Measurements from ENCODE around the gene WNT10A.
A peak's percentile ranks its signal among the peaks of the same experiment; 100 is the strongest.
"Not testable (repeated sequence)": the region's sequence is repeated elsewhere in the genome, so short reads cannot be mapped to it uniquely, and the experiment has no call there.

Gene WNT10A

DNA sequence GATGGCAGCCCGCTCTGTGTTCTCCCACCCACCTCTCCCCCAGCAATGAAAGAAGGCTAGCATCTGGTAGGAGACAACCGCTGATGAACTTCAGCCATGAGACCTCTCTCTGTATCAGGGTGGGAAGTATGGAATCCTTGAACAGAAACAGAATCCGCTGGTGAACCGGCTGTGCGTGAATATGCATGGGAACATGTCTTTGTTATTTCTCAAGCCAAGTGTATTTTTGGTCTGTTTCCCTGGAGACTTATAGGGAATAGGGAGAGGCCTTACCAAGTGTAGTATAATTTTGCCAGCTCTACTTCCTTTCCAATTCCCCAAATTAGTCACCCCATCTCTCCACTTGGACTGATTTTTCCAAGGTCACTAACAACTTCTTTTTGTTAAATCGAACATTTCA is 30.1 kb downstream of the WNT10A start:
- H3K36me3 Mint-ChIP-seq: no peaks in the 10 kb centered on the region
- H3K27ac Mint-ChIP-seq: no peak overlapping the region
- no peaks in the 10 kb centered on the region for H3K9me3 Mint-ChIP-seq
- peaks cover 13% of the 10 kb centered on the region for H3K4me1 Mint-ChIP-seq
- H3K4me3 Mint-ChIP-seq: no peak overlapping the region
- H3K27me3 Mint-ChIP-seq: peaks cover 7% of the 10 kb centered on the region

DNA sequence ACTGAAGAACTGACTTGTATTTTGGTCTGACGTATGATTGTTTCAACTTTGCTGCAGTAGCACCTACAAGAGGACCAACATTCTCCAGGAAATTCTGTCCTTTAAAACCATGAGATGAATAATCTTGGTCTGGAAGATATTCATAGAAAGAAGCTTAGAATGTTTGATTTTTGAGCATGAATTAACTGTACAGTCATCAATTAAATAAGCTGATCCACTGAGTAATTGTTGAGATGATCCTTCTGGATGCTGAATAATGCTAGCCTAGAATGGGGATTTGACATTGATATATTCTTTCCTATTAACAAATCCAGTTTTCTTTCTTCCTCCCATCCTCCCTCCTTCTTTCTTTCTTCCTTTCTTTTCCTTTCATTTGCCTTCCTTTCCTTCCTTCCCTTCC is 39.9 kb downstream of the WNT10A start:
- Mint-ChIP-seq H3K4me3 (no peak overlapping the region), H3K36me3 (no peaks in the 10 kb centered on the region), H3K9me3 (peaks cover 8% of the 10 kb centered on the region), H3K4me1 (no peaks in the 10 kb centered on the region), H3K27ac (no peak overlapping the region), H3K27me3 (peaks cover 24% of the 10 kb centered on the region)

DNA sequence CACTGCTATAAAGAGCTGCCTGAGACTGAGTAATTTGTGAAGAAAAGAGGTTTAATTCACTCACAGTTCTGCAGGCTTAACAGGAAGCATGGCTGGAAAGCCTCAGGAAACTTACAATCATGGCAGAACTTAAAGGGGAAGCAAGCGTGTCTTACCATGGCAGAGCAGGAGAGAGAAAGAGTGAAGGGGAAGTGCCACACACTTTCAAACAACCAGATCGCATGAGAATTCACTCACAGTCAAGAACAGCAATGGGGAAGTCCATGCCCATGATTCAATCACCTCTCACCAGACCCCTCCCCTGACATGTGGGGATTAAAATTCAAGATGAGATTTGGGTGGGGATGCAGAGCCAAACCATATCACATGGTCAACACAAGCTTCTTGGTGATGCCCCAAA is 44.1 kb downstream of the WNT10A start:
- H3K36me3 Mint-ChIP-seq: no peaks in the 10 kb centered on the region
- H3K27me3 Mint-ChIP-seq: peaks cover 27% of the 10 kb centered on the region

DNA sequence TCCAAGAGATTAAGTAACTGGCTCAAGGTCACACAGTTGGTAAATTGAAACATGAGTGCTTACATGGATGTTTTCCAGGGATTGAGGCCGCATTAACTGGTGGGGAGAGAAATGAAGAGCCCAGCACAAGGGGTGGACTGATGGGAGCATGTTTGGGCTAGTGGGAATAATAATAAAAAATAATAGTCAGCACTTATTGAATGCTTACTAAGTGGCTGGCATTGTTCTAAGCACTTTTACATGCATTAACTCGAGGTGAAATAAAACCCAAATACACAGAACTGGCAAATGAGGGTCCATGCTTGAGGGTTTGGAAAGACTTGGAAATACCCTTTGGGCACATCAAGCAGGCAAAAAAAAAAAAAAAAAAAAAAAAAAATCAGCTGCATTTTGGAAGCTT is 44.8 kb downstream of the WNT10A start:
- Mint-ChIP-seq H3K27ac (no peak overlapping the region), H3K4me3 (no peak overlapping the region), H3K27me3 (peaks cover 26% of the 10 kb centered on the region)

More for the DNA sequence above, 44.1 kb downstream of the WNT10A start:
- no peaks in the 10 kb centered on the region for H3K4me1 Mint-ChIP-seq
- H3K4me3 Mint-ChIP-seq: no peak overlapping the region
- no peak overlapping the region for H3K27ac Mint-ChIP-seq
- H3K9me3 Mint-ChIP-seq: peaks cover 8% of the 10 kb centered on the region

DNA sequence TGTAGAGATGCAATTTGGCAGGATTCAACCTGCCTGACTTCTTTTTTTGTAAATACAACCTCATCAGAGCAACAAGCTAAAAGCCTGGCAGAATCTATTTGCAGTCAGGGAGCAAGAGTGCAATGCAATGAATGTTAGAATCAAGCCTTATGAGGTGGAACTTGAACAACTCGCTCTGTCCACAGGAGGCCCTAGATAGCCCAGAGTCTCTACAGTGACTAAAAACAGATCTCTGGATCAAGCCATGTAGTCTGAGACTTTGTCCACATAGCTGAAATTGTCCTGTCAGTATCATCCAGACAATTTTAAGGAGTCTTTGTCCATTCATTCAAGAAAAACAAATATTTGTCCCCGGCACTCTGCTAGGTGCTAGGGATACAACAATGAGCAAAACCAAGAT is 46.8 kb downstream of the WNT10A start:
- no peak overlapping the region for H3K27ac Mint-ChIP-seq
- H3K36me3 Mint-ChIP-seq: no peaks in the 10 kb centered on the region
- H3K9me3 Mint-ChIP-seq: peaks cover 8% of the 10 kb centered on the region
- H3K4me3 Mint-ChIP-seq: no peak overlapping the region
- no peaks in the 10 kb centered on the region for H3K4me1 Mint-ChIP-seq
- H3K27me3 Mint-ChIP-seq: peaks cover 22% of the 10 kb centered on the region

More for the DNA sequence above, 44.8 kb downstream of the WNT10A start:
- Mint-ChIP-seq H3K9me3 (peaks cover 8% of the 10 kb centered on the region), H3K4me1 (no peaks in the 10 kb centered on the region), H3K36me3 (no peaks in the 10 kb centered on the region)

DNA sequence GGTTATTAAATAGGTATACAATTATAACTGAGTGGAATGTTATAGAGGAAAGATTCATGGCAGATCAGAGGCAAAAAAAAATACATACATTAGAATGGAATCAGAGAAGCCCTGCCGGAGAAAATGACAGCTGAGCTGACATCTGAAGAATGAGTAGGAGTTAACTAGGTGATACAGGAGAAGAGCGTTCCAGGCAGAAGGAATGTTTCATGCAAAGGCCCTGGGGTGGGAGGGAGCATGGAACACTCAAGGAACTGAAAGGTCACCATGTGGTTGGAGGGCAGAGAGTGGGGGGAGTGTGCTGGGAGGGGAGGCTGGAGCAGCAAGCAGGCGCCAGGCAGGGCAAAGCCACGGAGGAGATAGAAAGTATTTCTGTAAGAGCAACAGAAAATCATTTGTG is 47.2 kb downstream of the WNT10A start:
- peaks cover 8% of the 10 kb centered on the region for H3K9me3 Mint-ChIP-seq
- H3K27ac Mint-ChIP-seq: peak overlapping the region; percentile 47
- no peak overlapping the region for H3K4me3 Mint-ChIP-seq
- no peaks in the 10 kb centered on the region for H3K4me1 Mint-ChIP-seq
- H3K27me3 Mint-ChIP-seq: peaks cover 19% of the 10 kb centered on the region
- no peaks in the 10 kb centered on the region for H3K36me3 Mint-ChIP-seq

DNA sequence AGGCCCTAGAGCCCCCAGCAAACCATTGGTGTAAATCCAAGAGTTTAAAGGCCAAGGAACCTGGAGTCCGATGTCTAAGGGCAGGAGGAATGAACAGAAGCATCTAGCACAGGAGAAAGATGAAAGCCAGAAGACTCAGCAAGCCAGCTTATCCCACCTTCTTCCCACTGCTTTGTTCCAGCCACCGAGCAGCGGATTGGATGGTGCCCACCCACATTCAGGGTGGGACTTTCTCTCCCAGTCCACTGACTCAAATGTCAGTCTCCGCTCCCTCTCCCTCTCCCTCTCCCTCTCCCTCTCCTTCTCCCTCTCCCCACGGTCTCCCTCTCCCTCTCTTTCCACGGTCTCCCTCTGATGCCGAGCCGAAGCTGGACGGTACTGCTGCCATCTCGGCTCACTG is 49.8 kb downstream of the WNT10A start:
- not testable (repeated sequence) for H3K27ac Mint-ChIP-seq, H3K36me3 Mint-ChIP-seq
- peaks cover 14% of the 10 kb centered on the region for H3K27me3 Mint-ChIP-seq

DNA sequence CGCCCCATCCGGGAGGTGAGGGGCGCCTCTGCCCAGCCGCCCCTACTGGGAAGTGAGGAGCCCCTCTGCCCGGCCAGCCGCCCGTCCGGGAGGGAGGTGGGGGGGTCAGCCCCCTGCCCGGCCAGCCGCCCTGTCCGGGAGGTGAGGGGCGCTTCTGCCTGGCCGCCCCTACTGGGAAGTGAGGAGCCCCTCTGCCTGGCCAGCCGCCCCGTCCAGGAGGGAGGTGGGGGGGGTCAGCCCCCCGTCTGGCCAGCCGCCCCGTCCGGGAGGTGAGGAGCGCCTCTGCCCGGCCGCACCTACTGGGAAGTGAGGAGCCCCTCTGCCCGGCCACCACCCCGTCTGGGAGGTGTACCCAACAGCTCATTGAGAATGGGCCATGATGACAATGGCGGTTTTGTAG is 51.1 kb downstream of the WNT10A start:
- not testable (repeated sequence) for H3K36me3 Mint-ChIP-seq, H3K4me1 Mint-ChIP-seq, H3K4me3 Mint-ChIP-seq, H3K9me3 Mint-ChIP-seq, H3K27ac Mint-ChIP-seq
- peaks cover 19% of the 10 kb centered on the region for H3K27me3 Mint-ChIP-seq

More for the DNA sequence above, 49.8 kb downstream of the WNT10A start:
- not testable (repeated sequence) for H3K9me3 Mint-ChIP-seq, H3K4me1 Mint-ChIP-seq, H3K4me3 Mint-ChIP-seq

Data from activated naive CD4-positive, alpha-beta T cell treated with anti-CD3 and anti-CD28 coated beads, Interleukin-2, amount 50 U/mL, for 24 hours (primary cell).